ENCODE data around the gene SEC23A. TPM values are rescaled to one million over a fixed set of nuclear protein-coding genes. Genes with fewer than 3 reads are reported as not detected.

SEC23A gene
- total and polyA plus RNA-seq, 2 of the 13 experiments (the other 11 are each of a cell fraction or from before 2014, with no cell fraction given), result 403 to 887 TPM

- TF ChIP-seq POGK (CRISPR knock-in tag; conservative IDR thresholded peaks at IDR 0.05) (peak; percentile 82; the same call in 1 of the 2 replicates), ARID3A (IDR thresholded peaks at IDR 0.05; ENCODE audit: low read depth, low read length) (peak; percentile 29; the same call in 1 of the 2 replicates), ZNF589 (CRISPR knock-in tag; conservative IDR thresholded peaks at IDR 0.05) (no peak), RAD51 (IDR thresholded peaks at IDR 0.05; ENCODE audit: borderline replicate concordance) (peak; percentile 38; the same call in 1 of the 2 replicates), ZNF749 (CRISPR knock-in tag; IDR thresholded peaks at IDR 0.05; ENCODE audit: borderline replicate concordance) (no peak), MIER3 (CRISPR knock-in tag; IDR thresholded peaks at IDR 0.05; ENCODE audit: borderline replicate concordance) (peak; percentile 98), ZNF740 (CRISPR knock-in tag; IDR thresholded peaks at IDR 0.05) (no peak), ATF7-NPFF (CRISPR knock-in tag; IDR thresholded peaks at IDR 0.05; ENCODE audit: low read depth) (no peak), ZNF644 (CRISPR knock-in tag; IDR thresholded peaks at IDR 0.05; ENCODE audit: low read depth) (peak; percentile 93), ZNF124 (CRISPR knock-in tag; IDR thresholded peaks at IDR 0.05) (peak; percentile 96), FUBP1 (CRISPR knock-in tag; IDR thresholded peaks at IDR 0.05; ENCODE audit: borderline replicate concordance) (peak; percentile 99; the same call in 1 of the 2 replicates)
Measured at GRCh38 chr14:39025810-39026627, 77.0 kb downstream of the SEC23A start (continued).
